MM.1S (cell line): ENCODE results near the gene NR1D2.

Experiments
- DNase-seq: peaks from one replicate; pipeline ENCODE4 v3.0.0-alpha.2; 2015
- H2AFZ ChIP-seq: fragments of 300-600 bp; sonication (generic); 2 replicates; pipeline ENCODE4 v1.6.0; 2016; ENCODE audit warnings: antibody characterized with exemption, low read length
- H3F3A ChIP-seq: fragments of 300-600 bp; sonication (generic); 2 replicates; pipeline ENCODE4 v1.6.1; 2016; ENCODE audit warnings: mild to moderate bottlenecking, antibody characterized with exemption, low read length, moderate library complexity, mixed read lengths; ENCODE audit not compliant: insufficient read depth
- H3K27ac ChIP-seq: fragments of 300-600 bp; sonication (generic); 2 replicates; pipeline ENCODE4 v1.5.1; 2016; ENCODE audit warnings: mild to moderate bottlenecking, low read length
- H3K27me3 ChIP-seq: fragments of 300-600 bp; sonication (generic); replicated peaks from 2 replicates; pipeline ENCODE4 v1.6.0; 2016; ENCODE audit warnings: low read length; ENCODE audit not compliant: insufficient read depth
- H3K36me3 ChIP-seq: fragments of 300-600 bp; sonication (generic); replicated peaks from 2 replicates; pipeline ENCODE4 v1.6.1; 2016; ENCODE audit warnings: mild to moderate bottlenecking, low read length, mixed read lengths; ENCODE audit not compliant: insufficient read depth
- H3K4me1 ChIP-seq: fragments of 300-600 bp; sonication (generic); 2 replicates; pipeline ENCODE4 v1.6.1; 2016; ENCODE audit warnings: low read length, mixed read lengths
- H3K4me2 ChIP-seq: fragments of 300-600 bp; sonication (generic); 2 replicates; pipeline ENCODE4 v1.6.0; 2016; ENCODE audit warnings: low read depth, low read length
- H3K4me3 ChIP-seq: fragments of 300-600 bp; sonication (generic); 2 replicates; pipeline ENCODE4 v1.5.1; 2016; ENCODE audit warnings: low read length, mixed read lengths
- H3K79me2 ChIP-seq: fragments of 300-600 bp; sonication (generic); 2 replicates; pipeline ENCODE4 v1.6.1; 2016; ENCODE audit warnings: mixed run types, low read length, mixed read lengths
- H3K9ac ChIP-seq: fragments of 300-600 bp; sonication (generic); 2 replicates; pipeline ENCODE4 v1.6.1; 2016; ENCODE audit warnings: low read length, mixed read lengths
- H3K9me2 ChIP-seq: fragments of 300-600 bp; sonication (generic); replicated peaks from 2 replicates; pipeline ENCODE4 v1.6.1; 2016; ENCODE audit warnings: mild to moderate bottlenecking, low read length, mixed read lengths; ENCODE audit not compliant: insufficient read depth
- H3K9me3 ChIP-seq: fragments of 300-600 bp; sonication (generic); replicated peaks from 2 replicates; pipeline ENCODE4 v1.6.1; 2016; ENCODE audit warnings: mild to moderate bottlenecking, low read length, mixed read lengths; ENCODE audit not compliant: insufficient read depth
- H4K20me1 ChIP-seq: fragments of 300-600 bp; sonication (generic); 2 replicates; pipeline ENCODE4 v1.6.1; 2016; ENCODE audit warnings: mild to moderate bottlenecking, low read length, moderate library complexity, mixed read lengths; ENCODE audit not compliant: insufficient read depth
- EZH2 ChIP-seq: fragments of 300-600 bp; sonication (generic); optimal IDR thresholded peaks from 2 replicates; pipeline ENCODE3; 2017; ENCODE audit warnings: low read depth, mild to moderate bottlenecking, antibody characterized with exemption, low read length, mixed read lengths
- TF ChIP-seq, protein P1 (sequence below): fragments of 300-600 bp; sonication (generic); IDR thresholded peaks from 2 replicates; pipeline ENCODE4 v1.5.1; 2016; ENCODE audit warnings: antibody characterized with exemption, low read length, mixed read lengths

NR1D2 gene

GRCh38 chr3:24027946-24028345, 82.9 kb downstream of the NR1D2 start:
- no peak overlapping the region for H3K9ac ChIP-seq
- H3K4me3 ChIP-seq = no peak overlapping the region
- no peak overlapping the region for H3K27ac ChIP-seq
- no peaks in the 10 kb centered on the region for H4K20me1 ChIP-seq
- no peaks in the 10 kb centered on the region for H3K27me3 ChIP-seq
- no peaks in the 10 kb centered on the region for H3K36me3 ChIP-seq
- H3K4me2 ChIP-seq = no peak overlapping the region
- no peaks in the 10 kb centered on the region for H3F3A ChIP-seq
- no peaks in the 10 kb centered on the region for H3K9me2 ChIP-seq
- H3K4me1 ChIP-seq = no peaks in the 10 kb centered on the region
- DNase-seq = no peak
- H3K9me3 ChIP-seq = no peaks in the 10 kb centered on the region
- H2AFZ ChIP-seq = no peak overlapping the region
- no peak for TF ChIP-seq EZH2
- TF ChIP-seq, protein P1, sequence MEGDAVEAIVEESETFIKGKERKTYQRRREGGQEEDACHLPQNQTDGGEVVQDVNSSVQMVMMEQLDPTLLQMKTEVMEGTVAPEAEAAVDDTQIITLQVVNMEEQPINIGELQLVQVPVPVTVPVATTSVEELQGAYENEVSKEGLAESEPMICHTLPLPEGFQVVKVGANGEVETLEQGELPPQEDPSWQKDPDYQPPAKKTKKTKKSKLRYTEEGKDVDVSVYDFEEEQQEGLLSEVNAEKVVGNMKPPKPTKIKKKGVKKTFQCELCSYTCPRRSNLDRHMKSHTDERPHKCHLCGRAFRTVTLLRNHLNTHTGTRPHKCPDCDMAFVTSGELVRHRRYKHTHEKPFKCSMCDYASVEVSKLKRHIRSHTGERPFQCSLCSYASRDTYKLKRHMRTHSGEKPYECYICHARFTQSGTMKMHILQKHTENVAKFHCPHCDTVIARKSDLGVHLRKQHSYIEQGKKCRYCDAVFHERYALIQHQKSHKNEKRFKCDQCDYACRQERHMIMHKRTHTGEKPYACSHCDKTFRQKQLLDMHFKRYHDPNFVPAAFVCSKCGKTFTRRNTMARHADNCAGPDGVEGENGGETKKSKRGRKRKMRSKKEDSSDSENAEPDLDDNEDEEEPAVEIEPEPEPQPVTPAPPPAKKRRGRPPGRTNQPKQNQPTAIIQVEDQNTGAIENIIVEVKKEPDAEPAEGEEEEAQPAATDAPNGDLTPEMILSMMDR = no peak
- no peaks in the 10 kb centered on the region for H3K79me2 ChIP-seq
